ENCODE results near the gene SEPTIN6.

DNA sequence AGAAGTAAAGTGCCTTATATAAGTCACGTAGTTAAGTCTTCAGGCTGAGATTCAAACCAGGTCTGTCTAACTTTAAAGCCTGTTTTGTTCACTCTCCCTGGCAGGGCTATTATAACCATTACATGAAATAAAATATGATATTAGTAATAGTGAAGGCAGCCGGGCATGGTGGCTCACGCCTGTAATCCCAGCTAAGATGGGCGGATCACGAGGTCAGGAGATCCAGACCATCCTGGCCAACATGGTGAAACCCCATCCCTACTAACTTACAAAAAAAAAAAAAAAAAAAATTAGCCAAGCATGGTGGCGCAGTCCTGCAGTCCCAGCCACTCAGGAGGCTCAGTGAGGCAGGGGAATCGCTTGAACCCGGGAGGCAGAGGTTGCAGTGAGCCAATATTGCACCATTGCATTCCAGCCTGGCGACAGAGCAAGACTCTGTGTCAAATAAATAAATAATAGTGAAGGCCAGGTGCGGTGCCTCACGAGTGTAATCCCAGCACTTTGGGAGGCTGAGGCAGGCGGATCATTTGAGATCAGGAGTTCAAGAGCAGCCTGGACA, 43.3 kb upstream of the SEPTIN6 start:
- TF ChIP-seq, protein P1, sequence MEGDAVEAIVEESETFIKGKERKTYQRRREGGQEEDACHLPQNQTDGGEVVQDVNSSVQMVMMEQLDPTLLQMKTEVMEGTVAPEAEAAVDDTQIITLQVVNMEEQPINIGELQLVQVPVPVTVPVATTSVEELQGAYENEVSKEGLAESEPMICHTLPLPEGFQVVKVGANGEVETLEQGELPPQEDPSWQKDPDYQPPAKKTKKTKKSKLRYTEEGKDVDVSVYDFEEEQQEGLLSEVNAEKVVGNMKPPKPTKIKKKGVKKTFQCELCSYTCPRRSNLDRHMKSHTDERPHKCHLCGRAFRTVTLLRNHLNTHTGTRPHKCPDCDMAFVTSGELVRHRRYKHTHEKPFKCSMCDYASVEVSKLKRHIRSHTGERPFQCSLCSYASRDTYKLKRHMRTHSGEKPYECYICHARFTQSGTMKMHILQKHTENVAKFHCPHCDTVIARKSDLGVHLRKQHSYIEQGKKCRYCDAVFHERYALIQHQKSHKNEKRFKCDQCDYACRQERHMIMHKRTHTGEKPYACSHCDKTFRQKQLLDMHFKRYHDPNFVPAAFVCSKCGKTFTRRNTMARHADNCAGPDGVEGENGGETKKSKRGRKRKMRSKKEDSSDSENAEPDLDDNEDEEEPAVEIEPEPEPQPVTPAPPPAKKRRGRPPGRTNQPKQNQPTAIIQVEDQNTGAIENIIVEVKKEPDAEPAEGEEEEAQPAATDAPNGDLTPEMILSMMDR (IDR thresholded peaks at IDR 0.05) = no peak
- peak; percentile 46; the same call in 1 of the 2 replicates for TF ChIP-seq GABPB1 (CRISPR knock-in tag; IDR thresholded peaks at IDR 0.05)
- TF ChIP-seq FOXP4 (CRISPR knock-in tag; IDR thresholded peaks at IDR 0.05) = no peak
- TF ChIP-seq ZBTB21 (CRISPR knock-in tag; IDR thresholded peaks at IDR 0.05; ENCODE audit: borderline replicate concordance) = no peak
- TF ChIP-seq ATF6 (CRISPR knock-in tag; IDR thresholded peaks at IDR 0.05) = no peak
- no peak for TF ChIP-seq SP1 (CRISPR knock-in tag; conservative IDR thresholded peaks at IDR 0.05)
- TF ChIP-seq JUN (CRISPR knock-in tag; IDR thresholded peaks at IDR 0.05) = no peak
- TF ChIP-seq ZNF263 (CRISPR knock-in tag; IDR thresholded peaks at IDR 0.05; ENCODE audit: low read depth) = no peak
- no peak for TF ChIP-seq NFYB (CRISPR knock-in tag; conservative IDR thresholded peaks at IDR 0.05; ENCODE audit: low read depth)
